SK-N-SH treated with all-trans-retinoic acid at 6 μM for 48 hours (cell line): ENCODE measurements around the gene MAP1B.

ENCODE experiments used
- BACH2 ChIP-seq: fragments of 250-450 bp; sonication (Bioruptor Pico); IDR thresholded peaks from 2 replicates; pipeline ENCODE4 v1.9.0; 2021; ENCODE audit warnings: mild to moderate bottlenecking, borderline replicate concordance
- CSDC2 ChIP-seq: fragments of 250-450 bp; sonication (Bioruptor Pico); IDR thresholded peaks from 2 replicates; pipeline ENCODE4 v1.5.0; 2020; ENCODE audit warnings: mild to moderate bottlenecking, moderate library complexity
- PATZ1 ChIP-seq: fragments of 250-450 bp; sonication (Bioruptor Pico); IDR thresholded peaks from 2 replicates; pipeline ENCODE4 v1.8.0; 2020; ENCODE audit warnings: mild to moderate bottlenecking, moderate library complexity, borderline replicate concordance
- TCF4 ChIP-seq: fragments of 250-450 bp; sonication (Bioruptor Pico); IDR thresholded peaks from 2 replicates; pipeline ENCODE4 v1.8.0; 2021; ENCODE audit warnings: mild to moderate bottlenecking, moderate library complexity, borderline replicate concordance
- ZC3H10 ChIP-seq: fragments of 250-450 bp; sonication (Bioruptor Pico); IDR thresholded peaks from 2 replicates; pipeline ENCODE4 v1.5.1; 2021; ENCODE audit warnings: mild to moderate bottlenecking, moderate library complexity
- ZFP30 ChIP-seq: fragments of 450-650 bp; formaldehyde crosslinking; IDR thresholded peaks from 2 replicates; pipeline ENCODE4 v1.5.0; 2022; ENCODE audit warnings: mild to moderate bottlenecking, moderate library complexity
- ZNF70 ChIP-seq: fragments of 450-650 bp; formaldehyde crosslinking; IDR thresholded peaks from 2 replicates; pipeline ENCODE4 v1.5.0; 2020; ENCODE audit warnings: mild to moderate bottlenecking, moderate library complexity

GRCh38 chr5:72248410-72248981, 141.2 kb downstream of the MAP1B start:
- TF ChIP-seq ZC3H10 (CRISPR knock-in tag) = no peak
- no peak for TF ChIP-seq PATZ1
- TF ChIP-seq ZFP30 (CRISPR knock-in tag) = no peak
- no peak for TF ChIP-seq ZNF70 (CRISPR knock-in tag)
- TF ChIP-seq TCF4 (CRISPR knock-in tag) = no peak
- no peak for TF ChIP-seq CSDC2 (CRISPR knock-in tag)
- TF ChIP-seq BACH2 (CRISPR knock-in tag) = no peak
